Thoracic aorta (tissue), 2 donors: ENCODE results near the gene GYG2. TPM values are rescaled to one million over a fixed set of nuclear protein-coding genes. Genes with fewer than 3 reads are reported as not detected.

ENCODE experiments used
- ATAC-seq: fragments of 150-250 bp; one replicate; pipeline ENCODE4 v1.8.0; 2017; ENCODE audit warnings: low read depth; ENCODE audit not compliant: insufficient number of reproducible peaks, low FRiP score
- DNase-seq: peaks from one replicate; pipeline ENCODE4 v3.0.0-alpha.2; 2020; ENCODE audit warnings: low spot score
- H3K27ac ChIP-seq, 2 donors: fragments of 200-600 bp; sonication (generic); 1 replicate in 1 of 2; 2 replicates in 1 of 2; pipeline ENCODE4 v1.5.1; 2016; ENCODE audit warnings: mild to moderate bottlenecking in 2 of 2, moderate library complexity in 2 of 2
- H3K27me3 ChIP-seq: fragments of 200-600 bp; sonication (generic); replicated peaks from 2 replicates; pipeline ENCODE4 v1.6.0; 2016; ENCODE audit warnings: mild to moderate bottlenecking; ENCODE audit not compliant: insufficient read depth
- H3K36me3 ChIP-seq: fragments of 200-600 bp; sonication (generic); one replicate; pipeline ENCODE4 v1.5.1; 2016
- H3K4me1 ChIP-seq, 2 donors: fragments of 200-600 bp; sonication (generic); 1 replicate in 1 of 2; 2 replicates in 1 of 2; pipeline versions ENCODE4 v1.5.1 to v1.6.0; 2016; ENCODE audit warnings: low read depth in 2 of 2, mild to moderate bottlenecking in 1 of 2; ENCODE audit not compliant: control insufficient read depth in 1 of 2
- H3K4me3 ChIP-seq: fragments of 200-600 bp; sonication (generic); 2 replicates; pipeline ENCODE4 v1.5.1; 2016; ENCODE audit warnings: mild to moderate bottlenecking
- H3K9me3 ChIP-seq: fragments of 200-600 bp; sonication (generic); 2 replicates; pipeline ENCODE4 v1.5.1; 2016
- total RNA-seq, 2 donors: library from RNA; depleted of rRNA; stranded (reverse); fragments of >200 nt; gene quantifications; one replicate each; pipeline versions ENCODE4 v1.1.0 to v1.2.3, GENCODE V29; 2016
- TF ChIP-seq, protein P1 (sequence below): fragments of 200-600 bp; sonication (generic); IDR thresholded peaks from one replicate; pipeline ENCODE4 v1.5.1; 2019; ENCODE audit warnings: antibody characterized with exemption

Gene GYG2
- total RNA-seq, 2 donors from 2014 or later = 0.41 to 1.5 TPM

DNA sequence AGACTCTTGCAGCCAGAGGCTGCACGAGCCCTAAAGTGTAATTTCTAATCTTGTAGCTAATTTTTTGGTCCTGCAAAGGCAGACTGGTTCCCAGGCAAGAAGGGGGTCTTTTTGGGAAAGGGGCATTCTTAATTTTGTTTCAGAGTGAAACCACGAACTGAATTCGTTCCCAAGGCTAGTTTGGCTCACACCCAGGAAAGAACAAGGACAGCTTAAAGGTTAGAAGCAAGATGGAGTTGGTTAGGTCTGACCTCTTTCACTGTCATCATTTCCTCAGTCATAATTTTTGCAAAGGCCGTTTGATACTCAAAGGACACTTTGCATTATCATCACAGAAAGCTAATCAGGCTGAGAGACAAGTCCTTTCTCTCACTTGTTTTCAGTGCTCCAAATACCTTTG is 46.0 kb upstream of the GYG2 start:
- H3K4me3 ChIP-seq = no peak overlapping the region
- DNase-seq = no peak
- no peaks in the 10 kb centered on the region for H3K9me3 ChIP-seq
- no peaks in the 10 kb centered on the region for H3K27me3 ChIP-seq
- no peak overlapping the region for H3K27ac ChIP-seq
- H3K36me3 ChIP-seq = no peaks in the 10 kb centered on the region
- H3K4me1 ChIP-seq = no peaks in the 10 kb centered on the region
- ATAC-seq = no peak
- TF ChIP-seq, protein P1, sequence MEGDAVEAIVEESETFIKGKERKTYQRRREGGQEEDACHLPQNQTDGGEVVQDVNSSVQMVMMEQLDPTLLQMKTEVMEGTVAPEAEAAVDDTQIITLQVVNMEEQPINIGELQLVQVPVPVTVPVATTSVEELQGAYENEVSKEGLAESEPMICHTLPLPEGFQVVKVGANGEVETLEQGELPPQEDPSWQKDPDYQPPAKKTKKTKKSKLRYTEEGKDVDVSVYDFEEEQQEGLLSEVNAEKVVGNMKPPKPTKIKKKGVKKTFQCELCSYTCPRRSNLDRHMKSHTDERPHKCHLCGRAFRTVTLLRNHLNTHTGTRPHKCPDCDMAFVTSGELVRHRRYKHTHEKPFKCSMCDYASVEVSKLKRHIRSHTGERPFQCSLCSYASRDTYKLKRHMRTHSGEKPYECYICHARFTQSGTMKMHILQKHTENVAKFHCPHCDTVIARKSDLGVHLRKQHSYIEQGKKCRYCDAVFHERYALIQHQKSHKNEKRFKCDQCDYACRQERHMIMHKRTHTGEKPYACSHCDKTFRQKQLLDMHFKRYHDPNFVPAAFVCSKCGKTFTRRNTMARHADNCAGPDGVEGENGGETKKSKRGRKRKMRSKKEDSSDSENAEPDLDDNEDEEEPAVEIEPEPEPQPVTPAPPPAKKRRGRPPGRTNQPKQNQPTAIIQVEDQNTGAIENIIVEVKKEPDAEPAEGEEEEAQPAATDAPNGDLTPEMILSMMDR = no peak

DNA sequence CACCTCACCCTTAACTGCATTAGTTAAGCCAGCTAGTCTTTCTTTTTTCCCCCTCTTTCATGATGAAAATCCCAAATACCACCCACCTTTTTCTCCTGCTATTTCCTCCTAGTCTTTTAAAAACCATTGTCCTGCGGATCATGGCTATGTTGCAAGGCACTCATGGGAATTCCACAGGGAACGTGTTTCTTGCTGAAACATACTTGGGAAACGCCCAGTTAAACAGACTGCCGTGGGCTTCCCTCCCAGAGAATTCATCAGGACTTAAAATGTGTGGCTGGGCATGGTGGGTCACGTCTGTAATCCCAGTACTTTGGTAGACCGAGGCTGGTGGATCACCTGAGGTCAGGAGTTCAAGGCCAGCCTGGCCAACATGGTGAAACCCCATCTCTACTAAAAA is 44.7 kb upstream of the GYG2 start:
- no peak for DNase-seq
- no peak overlapping the region for H3K4me3 ChIP-seq

DNA sequence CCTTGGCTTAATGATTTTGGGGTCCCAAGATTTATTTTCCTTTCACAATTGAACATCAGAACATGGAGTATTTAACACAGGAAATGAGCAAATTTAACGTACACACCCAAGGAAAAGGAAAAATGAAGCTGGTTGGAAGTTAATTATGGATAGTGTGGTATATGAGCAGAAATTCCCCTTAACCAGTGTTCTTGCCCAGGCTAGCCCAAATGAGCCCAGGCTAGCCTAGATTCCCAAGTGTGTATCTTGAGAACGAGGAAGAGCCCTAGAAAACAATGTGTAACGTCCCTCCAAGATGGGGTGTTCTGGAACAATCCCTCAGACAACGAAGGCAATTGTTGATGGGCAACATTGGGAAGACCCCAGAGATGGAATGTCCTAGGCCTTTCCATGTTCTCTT is 43.2 kb upstream of the GYG2 start:
- H3K4me3 ChIP-seq = no peak overlapping the region
- DNase-seq (no peak), ATAC-seq (no peak)
- H3K9me3 ChIP-seq = no peaks in the 10 kb centered on the region
- TF ChIP-seq, protein P1 = no peak
- no peaks in the 10 kb centered on the region for H3K36me3 ChIP-seq
- no peaks in the 10 kb centered on the region for H3K27me3 ChIP-seq
- H3K27ac ChIP-seq = no peak overlapping the region
- H3K4me1 ChIP-seq = no peaks in the 10 kb centered on the region

More for the DNA sequence above, 44.7 kb upstream of the GYG2 start:
- TF ChIP-seq, protein P1 = no peak
- Histone ChIP-seq H3K36me3 (no peaks in the 10 kb centered on the region), H3K9me3 (no peaks in the 10 kb centered on the region), H3K4me1 (no peaks in the 10 kb centered on the region), H3K27ac (no peak overlapping the region), H3K27me3 (no peaks in the 10 kb centered on the region)
- ATAC-seq = no peak

DNA sequence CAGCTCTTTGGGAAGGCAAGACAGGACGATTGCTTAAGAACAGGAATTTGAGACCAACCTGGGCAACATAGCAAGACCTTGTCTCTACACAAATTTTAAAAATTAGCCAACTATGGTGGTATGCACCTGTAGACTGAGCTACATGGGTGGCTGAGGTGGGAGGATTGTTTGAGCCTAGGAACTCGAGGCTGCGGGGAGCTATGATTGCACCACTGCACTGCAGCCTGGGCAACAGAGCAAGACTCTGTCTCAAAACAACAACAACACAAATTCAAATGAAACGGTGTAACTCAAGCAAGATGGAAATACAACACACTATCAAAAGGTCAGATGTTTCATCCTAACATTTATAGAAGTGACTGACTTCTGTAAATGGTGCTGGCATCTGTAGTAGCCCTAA is 39.8 kb upstream of the GYG2 start:
- TF ChIP-seq, protein P1 = no peak
- no peak for ATAC-seq

DNA sequence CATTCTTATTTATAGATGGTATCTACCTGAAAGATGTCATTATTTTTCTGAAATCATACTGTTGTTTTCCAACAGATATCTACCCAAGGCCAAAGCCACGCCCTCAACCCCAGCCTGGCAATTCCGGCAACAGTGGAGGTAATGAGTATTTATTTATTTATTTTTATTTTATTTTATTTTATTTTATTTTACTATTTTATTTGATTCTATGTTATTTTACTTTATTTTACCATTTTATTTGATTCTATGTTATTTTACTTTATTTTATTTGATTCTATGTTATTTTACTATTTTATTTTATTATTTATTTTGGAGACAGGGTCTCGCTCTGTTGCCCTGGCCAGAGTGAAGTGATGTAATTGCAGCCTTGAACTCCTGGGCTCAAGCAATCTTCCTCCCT is 39.2 kb upstream of the GYG2 start:
- H3K9me3 ChIP-seq = no peaks in the 10 kb centered on the region
- DNase-seq (no peak), ATAC-seq (no peak)
- no peaks in the 10 kb centered on the region for H3K4me1 ChIP-seq
- H3K4me3 ChIP-seq = no peak overlapping the region
- no peak overlapping the region for H3K27ac ChIP-seq
- no peaks in the 10 kb centered on the region for H3K36me3 ChIP-seq
- TF ChIP-seq, protein P1 = no peak
- H3K27me3 ChIP-seq = no peaks in the 10 kb centered on the region

More for the DNA sequence above, 39.8 kb upstream of the GYG2 start:
- H3K4me3 ChIP-seq = no peak overlapping the region
- no peaks in the 10 kb centered on the region for H3K27me3 ChIP-seq
- DNase-seq = no peak
- no peaks in the 10 kb centered on the region for H3K9me3 ChIP-seq
- H3K27ac ChIP-seq = no peak overlapping the region
- H3K36me3 ChIP-seq = no peaks in the 10 kb centered on the region
- no peaks in the 10 kb centered on the region for H3K4me1 ChIP-seq
